VCaP (cell line): Measurements from ENCODE around the gene NPAS2.

Source experiments
- H3K27ac ChIP-seq: fragments of 450-650 bp; 2 replicates; pipeline ENCODE4 v1.5.1; 2017
- CTCF ChIP-seq: fragments of 450-650 bp; conservative IDR thresholded peaks from 2 replicates; pipeline ENCODE4 v1.5.1; 2017; ENCODE audit warnings: mild to moderate bottlenecking, moderate library complexity

The NPAS2 gene

GRCh38 chr2:100865816-100866460 is 46.0 kb downstream of the NPAS2 start:
- H3K27ac ChIP-seq: no peak overlapping the region
- TF ChIP-seq CTCF: no peak

DNA sequence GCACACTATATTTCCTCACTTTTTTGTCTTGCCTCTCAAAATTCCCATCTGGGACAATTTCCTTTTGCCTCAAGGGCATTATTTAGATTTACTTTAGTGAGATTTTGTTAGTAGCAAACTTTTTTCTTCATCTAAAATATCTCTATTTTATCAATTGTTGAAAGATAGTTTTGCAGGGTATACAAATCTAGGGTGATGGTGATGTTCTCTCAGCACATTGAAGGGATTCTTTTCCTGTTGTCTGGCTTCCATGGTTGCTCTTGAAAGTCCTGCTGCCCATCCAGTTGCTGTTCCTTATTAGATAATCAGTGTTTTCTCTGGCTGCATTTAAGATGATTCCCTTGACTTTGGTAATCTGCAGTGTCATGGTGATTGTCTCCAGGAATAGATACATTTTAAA is 48.1 kb downstream of the NPAS2 start:
- TF ChIP-seq CTCF: no peak
- H3K27ac ChIP-seq: no peak overlapping the region

DNA sequence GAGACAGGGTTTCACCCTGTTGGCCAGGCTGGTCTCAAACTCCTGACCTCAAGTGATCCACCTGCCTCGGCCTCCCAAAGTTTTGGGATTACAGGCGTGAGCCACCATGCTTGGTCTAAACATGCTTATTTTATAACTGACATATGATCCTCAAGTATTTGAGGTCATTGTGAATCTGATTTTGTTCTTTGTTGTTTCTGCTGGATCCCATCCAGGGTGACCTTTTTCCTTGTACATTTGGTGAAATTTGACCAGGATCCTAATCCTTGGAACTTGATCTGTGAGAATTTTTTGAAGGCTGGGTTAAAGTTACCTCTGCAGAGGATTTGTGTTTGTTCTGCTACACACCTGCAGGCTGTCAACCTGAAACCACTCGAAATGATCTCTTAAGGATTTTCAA is 49.2 kb downstream of the NPAS2 start:
- TF ChIP-seq CTCF: no peak
- no peak overlapping the region for H3K27ac ChIP-seq

DNA sequence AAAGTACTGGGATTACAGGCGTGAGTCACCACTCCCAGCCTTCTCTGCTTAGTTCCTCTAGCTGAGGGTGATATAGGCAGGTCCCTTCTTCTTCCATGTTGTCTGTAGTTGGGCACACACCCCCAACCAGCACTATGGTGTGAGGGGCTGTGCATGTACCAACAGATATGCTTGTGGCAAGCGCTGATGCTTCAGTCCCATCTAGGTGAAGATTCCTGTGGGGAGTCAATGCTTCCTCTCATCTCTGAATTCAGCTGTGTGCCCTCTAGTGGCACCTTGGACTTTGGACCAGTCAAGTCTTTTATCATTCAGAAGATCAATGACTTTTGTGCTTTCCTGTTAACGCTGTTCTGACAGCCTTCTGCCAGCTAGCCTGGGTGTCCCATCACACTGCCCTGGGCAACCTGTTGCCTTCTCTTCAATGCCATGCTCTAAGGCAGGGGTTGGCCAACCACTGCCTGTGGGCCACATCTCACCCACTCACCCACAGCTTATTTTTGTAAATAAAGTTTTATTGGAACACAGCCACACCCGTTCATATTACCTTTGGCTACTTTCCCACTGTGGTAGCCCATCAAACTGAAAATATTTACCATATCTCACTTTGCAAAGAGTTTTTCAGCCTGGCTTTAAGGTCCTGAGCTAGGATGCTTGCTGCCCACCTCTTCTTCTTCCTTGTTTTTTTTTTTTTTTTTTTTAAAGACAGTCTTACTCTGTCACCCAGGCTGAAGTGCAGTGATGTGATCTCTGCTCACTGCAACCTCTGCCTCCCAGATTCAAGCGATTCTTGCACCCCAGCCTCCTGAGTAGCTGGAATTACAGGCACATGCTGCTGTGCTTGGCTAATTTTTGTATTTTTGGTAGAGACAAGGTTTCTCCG is 51.0 kb downstream of the NPAS2 start:
- no peak overlapping the region for H3K27ac ChIP-seq
- TF ChIP-seq CTCF: 0 out of 2 replicates have a peak, but pooled peaks have one; percentile 27

- no peak overlapping the region for H3K27ac ChIP-seq
- TF ChIP-seq CTCF: no peak
These were observed 55.7 kb downstream of the NPAS2 start for GRCh38 chr2:100875516-100876230.

GRCh38 chr2:100876231-100876860 is 56.4 kb downstream of the NPAS2 start:
- no peak overlapping the region for H3K27ac ChIP-seq
- TF ChIP-seq CTCF: no peak

GRCh38 chr2:100877555-100877954 is 57.6 kb downstream of the NPAS2 start:
- no peak overlapping the region for H3K27ac ChIP-seq
- TF ChIP-seq CTCF: no peak
